G401 (cell line): Measurements from ENCODE around the gene PI4KA. TPM values are rescaled to one million over a fixed set of nuclear protein-coding genes. Genes with fewer than 3 reads are reported as not detected.
"Not testable (repeated sequence)": the region's sequence is repeated elsewhere in the genome, so short reads cannot be mapped to it uniquely, and the experiment has no call there.

ENCODE experiments used
- DNase-seq: peaks from one replicate; pipeline ENCODE4 v3.0.0-alpha.2; 2015; ENCODE audit warnings: low spot score
- in situ Hi-C: cut with HindIII; loops from 2 replicates; pipeline ENCODE4 v1.10.0; 2016; ENCODE audit warnings: low sequenced_read_pairs, mixed read lengths
- total RNA-seq: library from RNA; depleted of rRNA; stranded (reverse); fragments of >200 nt; shearing (Covaris generic); gene quantifications from 2 replicates; pipeline ENCODE4 v1.2.3, GENCODE V29; 2014

The PI4KA gene
- total RNA-seq, 1 experiment from 2014 or later = 37.2 TPM

- in situ Hi-C loops = no loop called here
- DNase-seq = peak; percentile 31
Measured at GRCh38 chr22:20857247-20857643, 1.4 kb downstream of the PI4KA start.

GRCh38 chr22:20853236-20853660 lies 5.4 kb downstream of the PI4KA start:
- no peak for DNase-seq
- in situ Hi-C loops = no loop called here

DNA sequence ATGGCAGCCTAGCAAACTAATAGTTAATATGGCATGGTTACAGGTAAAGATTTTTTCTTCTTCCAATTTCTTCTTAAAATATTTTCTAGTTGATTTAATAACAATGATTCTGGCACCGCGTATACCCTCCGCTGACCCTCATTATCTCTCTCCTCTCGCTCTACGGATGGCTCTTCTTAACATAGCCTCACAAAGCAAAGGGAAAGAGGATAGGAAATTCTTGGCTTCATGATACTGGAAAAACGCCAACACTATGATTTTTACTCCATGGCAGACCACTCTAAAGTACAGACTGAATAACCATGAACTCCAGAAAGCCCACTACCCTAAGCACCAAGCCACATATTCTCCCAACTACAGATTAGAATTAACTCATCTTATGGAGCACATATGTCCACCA lies 6.1 kb downstream of the PI4KA start:
- peak; percentile 33 for DNase-seq
- in situ Hi-C loops = no loop called here

DNA sequence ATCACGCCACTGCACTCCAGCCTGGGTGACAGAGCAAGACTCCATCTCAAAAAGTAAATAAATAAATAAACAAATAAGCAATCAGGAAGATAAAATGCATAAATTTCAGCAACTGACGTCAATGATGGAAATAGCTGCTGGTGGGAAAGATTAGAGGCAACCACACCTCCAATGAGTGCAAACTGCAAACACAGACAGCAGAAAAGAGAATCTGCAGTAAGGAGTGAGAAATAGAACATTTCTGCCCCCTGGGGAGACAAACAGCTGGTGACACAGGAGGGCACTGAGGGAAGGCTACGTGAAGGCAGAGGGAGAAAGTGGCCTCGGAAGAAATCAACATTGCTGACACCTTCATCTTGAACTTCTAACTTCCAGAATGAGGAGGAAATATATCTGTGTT lies 6.5 kb downstream of the PI4KA start:
- peak; percentile 33 for DNase-seq
- in situ Hi-C loops = no loop called here

DNA sequence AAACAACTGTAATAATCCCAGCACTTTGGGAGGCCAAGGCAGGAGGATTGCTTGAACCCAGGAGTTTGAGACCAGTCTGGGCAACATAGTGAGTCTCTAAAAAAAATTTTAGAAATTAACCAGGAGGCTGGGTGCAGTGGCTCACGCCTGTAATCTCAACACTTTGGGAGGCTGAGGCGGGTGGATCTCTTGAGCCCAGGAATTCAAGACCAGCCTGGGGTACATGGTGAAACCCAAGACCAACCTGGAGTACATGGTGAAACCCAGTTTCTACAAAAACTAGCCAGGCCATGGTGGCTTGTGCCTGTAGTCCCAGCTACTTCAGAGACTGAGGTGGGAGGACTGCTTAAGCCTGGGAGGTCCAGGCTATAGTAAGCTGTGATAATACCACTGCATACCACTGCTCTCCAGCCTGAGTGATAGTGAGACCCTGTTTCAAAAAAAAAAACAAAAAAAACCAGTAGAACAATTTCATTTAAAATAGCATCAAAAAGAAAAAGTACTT lies 11.2 kb downstream of the PI4KA start:
- in situ Hi-C loops = no loop called here
- no peak for DNase-seq

GRCh38 chr22:20844055-20845037 lies 14.3 kb downstream of the PI4KA start:
- in situ Hi-C loops = no loop called here
- DNase-seq = no peak

DNA sequence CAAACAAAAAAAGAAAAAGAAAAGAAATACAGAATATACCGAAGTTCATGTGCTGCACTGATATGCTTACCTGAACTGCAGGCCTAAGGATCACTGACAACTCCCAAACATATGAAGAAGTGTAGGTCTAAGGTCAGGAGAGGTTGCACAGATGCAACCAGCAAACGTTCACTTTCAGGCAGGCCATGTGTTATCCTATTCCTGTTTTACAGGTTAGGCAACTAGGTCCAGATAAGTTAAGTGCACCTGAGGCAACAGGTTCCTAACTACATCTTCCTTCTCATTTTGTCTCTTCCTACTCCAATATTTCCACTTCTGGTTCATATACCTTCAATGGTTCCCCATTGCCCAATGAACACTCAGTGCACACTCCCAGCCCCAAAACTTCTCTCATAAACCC lies 15.1 kb downstream of the PI4KA start:
- DNase-seq = no peak
- in situ Hi-C loops = no loop called here

- in situ Hi-C loops = no loop called here
- DNase-seq = no peak
Measured at GRCh38 chr22:20840646-20841371, 17.8 kb downstream of the PI4KA start.

- in situ Hi-C loops = no loop called here
- no peak for DNase-seq
Measured at GRCh38 chr22:20839837-20840645, 18.6 kb downstream of the PI4KA start.

DNA sequence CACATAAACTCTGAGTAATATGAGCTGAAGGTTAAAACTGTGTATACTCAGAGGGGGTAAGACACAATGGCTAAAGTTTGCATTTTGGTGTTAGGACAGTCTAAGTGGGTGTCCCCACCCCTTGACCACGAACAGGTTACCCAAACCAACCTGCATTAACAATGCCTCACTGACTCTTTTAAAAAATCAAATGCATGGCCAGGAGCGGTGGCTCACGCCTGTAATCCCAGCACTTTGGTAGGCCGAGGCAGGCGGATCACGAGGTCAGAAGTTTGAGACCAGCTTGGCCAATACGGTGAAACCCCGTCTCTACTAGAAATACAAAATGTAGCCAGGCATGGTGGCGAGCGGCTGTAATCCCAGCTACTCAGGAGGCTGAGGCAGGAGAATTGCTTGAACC lies 19.3 kb downstream of the PI4KA start:
- in situ Hi-C loops, DNase-seq: not testable (repeated sequence)

- in situ Hi-C loops = no loop called here
- DNase-seq = no peak
Measured at GRCh38 chr22:20836987-20837823, 21.4 kb downstream of the PI4KA start.

GRCh38 chr22:20834725-20835124 lies 23.9 kb downstream of the PI4KA start:
- in situ Hi-C loops = no loop called here
- no peak for DNase-seq

DNA sequence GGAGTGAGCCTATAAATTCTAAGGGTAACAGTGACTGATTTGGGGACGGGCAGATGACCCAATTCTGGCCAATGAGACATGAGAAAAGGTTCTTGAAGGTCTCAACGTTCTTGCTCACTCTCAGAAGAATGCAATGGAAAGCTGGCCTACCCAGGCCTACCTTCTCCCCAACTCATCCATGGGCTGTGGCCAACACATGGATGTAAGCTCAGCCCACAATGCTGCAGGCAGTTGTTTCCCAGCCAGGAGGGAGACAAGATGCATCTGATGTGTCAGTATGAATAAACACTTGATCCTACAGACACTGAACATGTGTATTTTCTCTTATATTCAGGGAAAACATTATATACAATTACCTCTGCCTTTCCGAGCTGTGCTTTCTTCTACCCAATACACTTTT lies 24.4 kb downstream of the PI4KA start:
- in situ Hi-C loops = no loop called here
- DNase-seq = no peak

- no peak for DNase-seq
- in situ Hi-C loops = no loop called here
Measured at GRCh38 chr22:20833225-20833665, 25.4 kb downstream of the PI4KA start.

GRCh38 chr22:20829491-20830134 lies 29.0 kb downstream of the PI4KA start:
- in situ Hi-C loops = no loop called here
- DNase-seq = no peak

- in situ Hi-C loops, DNase-seq: not testable (repeated sequence)
Measured at GRCh38 chr22:20826373-20827152, 32.0 kb downstream of the PI4KA start.

DNA sequence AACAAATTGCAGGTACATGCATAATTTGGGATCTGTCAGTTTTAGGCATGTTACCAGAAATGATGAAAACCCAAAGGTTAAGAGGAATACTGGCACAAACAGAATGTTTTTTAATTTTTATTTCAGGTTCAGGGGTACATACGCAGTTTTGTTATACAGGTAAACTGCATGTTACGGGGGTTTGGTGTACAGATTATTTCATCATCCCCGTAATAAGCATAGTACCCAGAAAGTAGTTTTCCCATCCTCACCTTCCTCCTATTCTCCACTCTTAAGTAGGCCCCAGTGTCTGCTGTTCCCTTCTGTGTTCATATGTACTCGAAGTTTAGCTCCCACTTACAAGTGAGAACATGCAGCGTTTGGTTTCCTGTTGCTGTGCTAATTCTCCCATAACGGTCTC lies 33.0 kb downstream of the PI4KA start:
- in situ Hi-C loops = no loop called here
- DNase-seq = no peak
